Inferior parietal cortex (tissue), 1 donor: ENCODE results near the gene MLC1.

Experiments
- DNase-seq: peaks from one replicate; pipeline ENCODE4 v3.0.0-alpha.2; 2016; ENCODE audit errors: extremely low spot score

Gene MLC1

DNA sequence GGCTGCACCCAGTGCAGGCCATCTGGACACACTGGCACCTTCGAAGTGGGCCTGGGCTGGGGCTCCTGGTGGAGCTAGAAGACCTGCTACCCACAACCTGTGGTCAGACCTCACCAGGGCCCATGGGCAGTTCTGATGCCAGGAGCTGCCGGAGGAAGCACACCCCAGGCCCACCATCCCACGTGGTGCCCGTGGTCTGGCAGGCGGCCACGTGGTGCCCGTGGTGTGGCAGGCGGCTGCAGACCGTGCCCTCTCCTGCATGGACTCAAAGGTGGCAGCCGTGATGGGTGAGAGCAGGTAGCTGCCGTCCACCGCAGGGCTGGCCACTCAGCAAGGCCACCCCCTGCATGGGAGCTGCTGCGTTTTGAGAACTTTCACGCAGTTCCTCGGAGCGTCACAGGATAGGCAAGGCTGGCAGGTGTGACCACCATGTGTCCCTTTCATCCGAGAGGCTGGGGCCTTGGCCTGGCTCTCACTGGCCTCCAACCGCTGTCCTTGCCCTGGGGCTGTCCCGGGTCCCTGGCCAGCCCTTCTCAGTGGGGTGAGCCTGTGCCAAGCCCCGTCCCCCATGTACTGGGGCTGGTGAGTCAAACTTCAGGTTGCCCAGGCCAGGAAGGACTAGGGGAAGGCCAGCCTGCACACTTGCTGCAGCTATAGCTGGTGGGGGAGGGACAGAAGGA is 68.8 kb downstream of the MLC1 start:
- DNase-seq = no peak

DNA sequence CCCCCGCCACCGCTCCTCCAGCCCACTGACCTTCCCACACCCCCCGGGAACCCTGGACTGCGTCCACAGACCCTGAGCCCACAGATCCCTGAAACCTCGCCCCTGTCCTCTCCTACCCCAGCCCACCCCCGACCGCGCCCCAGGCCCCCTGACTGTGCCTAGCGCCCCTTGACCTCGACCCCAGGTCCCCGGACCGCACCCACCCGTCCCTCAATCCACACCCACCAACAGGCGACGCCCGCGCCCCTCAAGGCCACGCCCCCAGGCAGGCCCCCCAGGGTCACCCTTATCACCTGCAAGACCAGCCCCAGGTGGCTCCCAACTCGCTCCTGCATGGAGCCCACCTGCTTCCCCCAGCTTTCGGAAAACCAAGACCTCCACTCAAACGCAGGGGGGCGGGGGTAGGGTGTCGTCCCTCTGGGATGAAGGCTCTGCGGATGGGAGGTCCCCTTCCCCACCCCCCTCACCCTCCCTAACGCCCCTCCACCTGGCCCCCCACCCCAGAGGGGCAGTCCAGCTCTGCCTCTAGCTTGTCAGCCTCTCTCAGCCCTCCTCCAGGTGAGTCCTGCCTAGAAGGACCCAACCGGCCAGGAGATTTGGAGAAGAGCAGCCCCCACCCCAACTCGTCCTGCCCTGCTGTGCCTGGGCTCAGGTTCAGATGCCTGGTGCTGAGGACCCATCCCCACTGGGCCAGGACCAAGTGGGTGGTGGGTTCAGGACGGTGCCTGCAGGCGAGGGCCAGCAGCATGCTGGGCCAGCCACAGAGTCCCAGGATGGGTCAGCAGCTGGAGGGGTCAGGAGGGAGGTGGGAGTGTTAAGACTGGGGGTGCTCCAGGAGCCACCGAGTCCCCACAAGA is 69.5 kb downstream of the MLC1 start:
- DNase-seq = no peak

DNA sequence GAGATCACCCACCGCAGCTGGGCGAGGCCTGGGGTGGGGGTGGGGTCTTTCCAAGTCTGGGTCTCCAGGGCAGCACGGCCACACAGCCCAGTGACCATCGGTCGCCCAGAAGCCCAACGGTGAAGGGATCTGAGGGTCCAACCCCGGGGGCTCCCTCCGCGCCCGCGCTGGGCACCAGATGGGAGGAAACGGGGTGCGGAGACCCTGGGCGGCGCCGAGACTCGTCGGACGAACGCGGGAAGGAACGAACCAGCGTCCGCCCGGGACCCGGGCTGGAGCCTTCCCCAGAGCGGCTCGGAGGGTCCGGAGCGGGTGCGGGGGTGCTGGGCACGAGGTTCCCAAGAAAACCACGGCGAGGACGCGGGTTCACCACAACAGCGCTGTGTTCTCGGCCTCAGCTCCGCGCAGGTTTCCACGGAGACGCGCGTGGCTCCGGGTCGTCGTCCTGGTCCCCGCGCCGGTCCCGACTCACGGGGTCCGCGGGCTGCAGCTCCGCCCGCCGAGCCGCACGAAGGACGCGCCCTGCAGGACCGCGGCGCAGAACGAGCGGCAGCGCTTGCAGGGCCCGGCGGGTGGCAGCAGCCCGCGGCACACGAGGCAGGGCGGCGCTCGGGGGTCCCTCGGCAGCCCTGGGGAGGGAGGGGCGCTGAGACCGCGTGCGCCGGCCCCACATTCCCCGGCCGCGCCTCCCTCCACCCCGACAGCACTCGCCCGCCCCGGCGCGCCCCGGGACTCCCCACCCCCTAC is 70.4 kb downstream of the MLC1 start:
- no peak for DNase-seq

DNA sequence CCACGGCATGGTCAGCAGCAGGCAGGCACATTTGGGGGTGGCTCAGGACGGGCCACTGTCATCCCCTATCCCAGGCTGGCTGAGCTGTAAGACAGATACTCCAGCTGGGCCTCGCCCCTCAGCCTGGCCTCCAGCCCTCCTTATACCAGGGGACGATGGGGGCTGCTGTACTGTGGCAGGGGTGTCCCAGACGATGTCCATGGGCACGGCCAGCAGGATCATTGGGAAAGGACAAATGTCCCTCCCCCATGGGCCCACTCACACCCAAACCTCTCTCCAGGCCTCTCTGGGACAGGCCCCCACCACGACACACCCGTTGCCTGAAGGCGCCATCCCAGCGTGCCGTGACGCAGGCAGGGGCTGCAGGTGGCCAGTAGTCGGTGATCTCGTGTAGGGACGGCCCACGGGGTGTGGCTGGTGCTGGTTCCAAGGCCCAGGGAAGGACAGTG is 71.1 kb downstream of the MLC1 start:
- DNase-seq = no peak

DNA sequence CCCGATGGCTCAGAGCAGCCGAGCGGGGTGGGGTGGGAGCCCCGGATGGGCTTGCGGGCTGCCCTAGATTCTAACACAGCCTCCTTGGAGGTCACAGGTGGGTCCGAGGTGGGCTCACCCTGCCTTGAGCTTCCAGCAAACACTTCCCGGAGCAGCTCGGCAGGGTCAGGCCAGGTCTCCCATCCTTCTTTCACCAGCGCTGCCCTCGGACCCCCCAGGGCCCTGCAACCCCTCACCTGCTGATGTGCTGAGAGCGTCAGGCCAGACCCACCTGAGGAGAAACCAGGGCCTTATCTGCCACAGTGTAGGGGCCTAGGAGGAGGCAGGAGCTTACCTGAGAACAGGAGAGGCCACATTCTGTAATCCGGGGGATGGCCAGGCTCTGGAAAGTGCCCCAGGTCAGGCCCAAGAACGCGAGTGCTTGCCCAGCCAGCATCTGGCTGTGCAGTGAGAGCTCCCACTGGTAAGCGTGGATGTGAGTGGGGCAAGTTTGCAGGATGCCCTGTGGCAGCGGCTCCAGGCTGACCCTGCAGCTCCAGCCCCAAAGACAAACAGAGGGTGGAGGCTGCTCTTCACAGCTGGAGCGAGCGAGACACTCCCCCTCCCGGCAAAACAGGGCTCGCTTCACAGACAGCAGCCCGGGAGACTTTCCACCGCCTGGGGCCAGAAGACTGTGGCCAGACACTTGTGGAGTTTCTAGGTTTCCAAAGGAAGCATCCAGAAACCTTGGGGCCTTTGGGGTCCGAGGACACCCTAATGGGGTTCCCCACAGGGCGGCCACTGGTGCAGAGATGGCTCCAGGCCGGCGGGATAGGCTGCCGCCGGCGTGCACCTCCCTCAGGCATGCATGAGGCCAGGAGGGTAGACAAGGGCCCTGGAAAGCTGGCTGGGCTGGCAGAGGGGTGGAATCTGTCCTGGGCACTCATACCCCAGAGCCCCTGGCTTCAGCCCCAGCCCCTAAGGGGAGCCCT is 72.7 kb downstream of the MLC1 start, which contains the start of gene IL17REL:
TSS of gene IL17REL (minus strand) at position 555 of the 971 bp plus-strand sequence. CDS start at position 436, 119 bp downstream.
- DNase-seq = no peak

DNA sequence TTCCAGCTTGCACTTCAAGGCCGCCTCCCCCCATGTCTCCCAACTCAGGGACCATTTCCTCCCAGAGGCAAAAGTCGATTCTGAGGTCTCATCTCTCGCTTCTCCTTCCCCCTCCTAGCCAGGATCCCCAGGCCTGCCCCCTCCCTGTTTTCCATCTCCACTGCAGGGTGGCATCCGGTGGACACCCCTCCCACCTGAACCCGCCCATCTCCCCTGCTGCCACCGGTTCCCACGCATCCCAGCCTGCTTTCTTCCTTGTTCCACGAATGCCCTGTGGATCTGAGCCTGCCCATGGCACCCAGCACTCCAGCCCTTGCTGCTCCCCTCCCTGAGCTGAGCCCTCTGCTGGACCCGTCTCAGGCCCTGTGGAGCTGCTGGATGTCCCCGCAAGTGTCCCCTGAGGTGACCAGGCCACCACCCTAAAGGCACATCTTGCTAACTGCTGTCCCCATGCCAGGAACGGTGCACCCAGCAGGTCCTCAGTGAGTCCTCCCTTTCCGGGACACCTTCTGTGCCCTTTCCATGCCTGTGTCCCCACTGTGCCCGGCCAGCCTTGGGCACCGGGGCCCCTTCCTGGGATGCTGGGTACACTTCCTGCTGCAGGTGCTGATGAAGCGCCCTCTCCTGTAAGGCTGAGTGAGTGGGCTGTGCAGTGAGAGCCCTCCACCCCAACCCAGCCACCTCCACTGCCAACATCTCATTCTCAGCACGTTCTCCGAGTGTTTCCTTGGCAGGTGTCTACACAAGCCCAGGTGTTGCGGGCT is 73.6 kb downstream of the MLC1 start:
- no peak for DNase-seq

DNA sequence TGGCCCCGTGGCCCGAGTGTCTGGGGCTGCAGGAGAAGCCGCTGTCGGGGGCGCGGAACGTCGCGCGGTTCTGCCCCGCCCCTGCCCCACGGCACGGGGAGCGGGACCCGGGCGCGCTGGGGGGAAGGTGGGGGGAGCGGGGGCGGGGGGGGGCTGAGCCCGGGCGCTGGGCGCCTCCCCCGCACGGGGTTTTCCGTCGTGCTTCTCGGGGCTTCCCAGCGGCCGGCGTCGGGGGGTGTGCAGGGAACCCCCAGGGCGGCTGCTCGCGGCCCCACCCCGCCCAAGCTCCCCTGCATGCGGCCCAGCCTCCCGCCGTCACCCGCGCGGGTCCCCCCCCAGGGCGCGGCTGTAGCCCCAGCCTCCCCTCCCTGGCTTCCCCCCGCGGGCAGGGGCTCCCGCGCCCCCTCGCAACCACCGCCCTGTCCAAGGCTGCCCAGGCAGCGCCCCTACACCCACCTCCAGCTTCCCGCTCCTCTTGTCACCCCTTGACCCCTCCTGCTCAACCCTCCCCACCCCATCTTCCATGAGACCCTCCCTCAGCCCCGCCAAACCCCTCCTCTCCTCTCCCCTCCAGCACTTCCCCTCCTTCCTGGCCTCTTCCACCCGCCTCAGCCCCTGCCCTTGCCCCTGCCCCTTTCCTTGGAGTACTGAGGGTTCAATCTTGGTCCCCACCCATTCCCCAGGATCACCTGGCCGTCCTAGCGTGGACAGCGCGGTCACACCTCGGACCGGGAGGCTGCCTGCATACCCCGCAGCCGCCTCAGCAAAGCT is 74.4 kb downstream of the MLC1 start:
- DNase-seq = no peak

DNA sequence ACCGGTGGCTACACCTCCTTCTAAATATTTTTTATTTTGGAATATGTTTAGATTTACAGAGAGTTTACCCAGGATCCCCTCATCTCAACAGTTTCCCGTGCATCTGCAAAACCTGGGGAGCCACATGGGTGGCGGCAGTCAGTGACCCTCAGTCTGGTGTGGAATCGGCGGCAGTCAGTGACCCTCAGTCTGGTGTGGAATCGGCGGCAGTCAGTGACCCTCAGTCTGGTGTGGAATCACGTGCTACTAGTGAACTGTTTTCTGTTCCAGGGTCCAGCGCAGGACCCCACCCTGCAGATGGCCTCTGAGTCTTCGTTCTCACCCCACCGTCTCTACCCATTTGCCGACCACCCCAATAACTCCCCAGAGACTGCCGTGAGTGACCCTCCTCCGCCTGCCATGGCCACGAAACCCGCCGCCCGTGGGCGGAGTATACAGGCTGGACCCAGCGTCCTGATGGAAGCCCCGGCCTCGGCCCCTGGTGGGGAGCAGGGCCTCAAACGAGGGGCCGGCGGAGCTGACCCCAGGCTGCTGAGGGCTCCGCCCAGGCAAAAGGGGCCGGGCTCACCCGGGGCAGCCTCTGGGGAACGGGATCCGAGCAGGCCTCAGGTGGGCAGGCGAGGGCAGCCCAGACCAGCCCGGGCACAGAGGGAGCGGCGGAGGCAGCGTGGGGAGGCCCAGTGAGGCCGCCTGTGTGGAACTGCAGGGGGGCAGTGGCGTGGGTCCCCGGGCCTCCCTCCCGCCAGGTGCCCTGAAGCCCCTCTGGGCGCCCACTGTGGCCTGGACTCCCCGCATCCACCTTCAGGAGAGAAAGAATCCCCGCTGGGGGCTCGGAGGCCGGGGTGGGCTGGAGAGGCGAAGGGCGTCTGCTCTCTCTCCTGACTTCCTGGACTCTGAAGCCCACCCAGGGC is 75.2 kb downstream of the MLC1 start:
- no peak for DNase-seq
